Measurements from ENCODE around the gene PAX2. TPM values are rescaled to one million over a fixed set of nuclear protein-coding genes. Genes with fewer than 3 reads are reported as not detected.
"Not testable (repeated sequence)": the region's sequence is repeated elsewhere in the genome, so short reads cannot be mapped to it uniquely, and the experiment has no call there.

Gene PAX2
- total RNA-seq (2014; rRNA removed; shearing (Covaris generic); ENCODE audit: low replicate concordance): not detected in 2 replicates

DNA sequence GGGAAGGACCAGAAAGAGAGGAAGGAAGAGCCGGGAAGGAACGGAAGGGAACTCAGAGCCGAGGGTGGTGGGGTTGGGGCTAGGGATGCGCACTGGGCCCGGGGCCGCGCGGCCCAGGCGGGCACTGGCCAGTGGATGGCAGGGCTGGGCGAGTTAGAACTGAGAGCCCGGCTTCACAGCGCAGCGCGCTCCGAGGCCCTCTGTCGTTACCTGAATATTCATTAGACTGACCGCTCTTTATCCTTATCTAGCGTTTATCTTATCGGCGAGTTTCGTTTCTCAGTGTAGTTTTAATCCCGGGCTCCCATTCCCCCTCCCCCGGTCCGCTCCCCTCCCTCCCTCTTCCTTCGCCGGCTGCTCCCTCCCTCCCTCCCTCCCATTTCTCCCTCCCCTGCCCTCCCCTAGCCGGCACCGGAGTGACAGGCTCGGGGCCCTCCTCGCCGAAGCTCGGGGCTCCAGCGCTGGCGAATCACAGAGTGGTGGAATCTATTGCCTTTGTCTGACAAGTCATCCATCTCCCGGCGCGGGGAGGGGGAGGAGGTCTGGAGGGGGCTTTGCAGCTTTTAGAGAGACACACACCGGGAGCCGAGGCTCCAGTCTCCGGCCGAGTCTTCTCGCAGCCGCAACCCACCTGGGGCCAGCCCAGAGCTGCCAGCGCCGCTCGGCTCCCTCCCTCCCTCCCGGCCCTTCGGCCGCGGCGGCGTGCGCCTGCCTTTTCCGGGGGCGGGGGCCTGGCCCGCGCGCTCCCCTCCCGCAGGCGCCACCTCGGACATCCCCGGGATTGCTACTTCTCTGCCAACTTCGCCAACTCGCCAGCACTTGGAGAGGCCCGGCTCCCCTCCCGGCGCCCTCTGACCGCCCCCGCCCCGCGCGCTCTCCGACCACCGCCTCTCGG, at the start of gene PAX2:
Gene PAX2, plus strand, starts transcription at position 596 of the 895 bp plus-strand sequence. CDS start 679 bp downstream, outside the sequence.
- peak; percentile 78 for DNase-seq (ENCODE audit: low read depth)

DNA sequence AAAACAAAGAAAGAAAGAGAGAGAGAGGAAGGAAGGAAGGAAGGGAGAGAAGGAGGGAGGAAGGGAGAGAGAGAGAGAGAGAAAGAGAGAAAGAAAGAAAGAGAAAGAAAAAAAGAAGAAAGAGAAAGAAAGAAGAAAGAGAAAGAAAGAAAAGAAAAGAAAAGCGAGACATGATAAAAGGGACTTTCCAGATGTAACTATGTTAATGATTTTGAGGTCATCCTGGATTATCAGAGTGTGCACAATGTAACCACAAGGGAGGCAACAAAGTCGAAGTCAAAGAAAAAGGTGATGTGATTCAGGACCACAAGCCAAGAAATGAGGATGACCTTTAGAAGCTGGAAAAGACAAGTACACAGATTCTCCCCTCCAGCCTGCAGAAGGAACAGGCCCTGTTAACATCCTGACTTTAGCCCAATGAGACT, 48.9 kb upstream of the PAX2 start:
- peak; percentile 81 for DNase-seq (ENCODE audit: low read depth)
- in situ Hi-C loops (cut with HindIII; ENCODE audit: low pct_unique_long_range_greater_than_20kb, low sequenced_read_pairs): no loop called here

More for the DNA sequence above, at the start of gene PAX2:
- in situ Hi-C loops (cut with HindIII; ENCODE audit: low pct_unique_long_range_greater_than_20kb, low sequenced_read_pairs): no loop called here

DNA sequence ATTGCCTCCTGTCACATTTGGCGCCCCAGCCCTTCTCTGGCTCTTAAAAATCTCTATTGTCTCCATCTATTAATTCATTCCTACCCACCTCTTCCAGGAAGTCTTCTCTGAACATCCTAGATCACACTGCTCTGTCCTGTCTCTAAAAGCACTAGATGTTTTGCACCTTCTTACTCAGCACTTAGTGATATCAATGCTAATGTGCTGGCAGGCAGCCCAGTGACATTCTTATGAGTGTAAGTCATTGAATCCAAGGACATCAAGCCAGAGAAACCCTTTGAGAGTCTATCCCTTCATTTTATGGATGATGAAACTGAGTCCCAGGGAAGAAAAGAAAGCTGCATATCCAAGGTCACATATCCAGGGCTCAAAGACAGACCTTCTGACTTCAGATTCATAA, 48.3 kb upstream of the PAX2 start:
- in situ Hi-C loops (cut with HindIII; ENCODE audit: low pct_unique_long_range_greater_than_20kb, low sequenced_read_pairs): no loop called here
- peak; percentile 81 for DNase-seq (ENCODE audit: low read depth)

DNA sequence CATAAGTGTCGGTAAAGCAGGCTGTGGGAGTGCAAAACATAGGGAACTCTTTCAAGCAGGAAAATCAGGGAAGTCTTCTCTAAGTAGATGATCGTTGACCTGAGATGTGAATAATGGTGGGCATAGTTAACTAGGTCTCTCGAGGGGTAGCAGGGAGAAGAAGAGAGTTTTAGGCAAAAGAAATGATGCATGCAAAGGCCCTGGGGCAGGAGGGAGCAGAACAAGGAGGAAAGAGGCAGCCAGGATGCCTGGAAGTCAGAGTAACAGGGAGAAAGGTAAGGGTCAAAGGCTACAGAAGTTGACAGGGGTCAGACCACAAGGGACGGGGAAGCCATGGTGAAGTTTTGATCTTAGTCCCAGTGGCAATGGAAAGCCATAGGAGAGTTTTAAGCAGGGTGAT, 47.8 kb upstream of the PAX2 start:
- no peak for DNase-seq (ENCODE audit: low read depth)
- in situ Hi-C loops (cut with HindIII; ENCODE audit: low pct_unique_long_range_greater_than_20kb, low sequenced_read_pairs): no loop called here

DNA sequence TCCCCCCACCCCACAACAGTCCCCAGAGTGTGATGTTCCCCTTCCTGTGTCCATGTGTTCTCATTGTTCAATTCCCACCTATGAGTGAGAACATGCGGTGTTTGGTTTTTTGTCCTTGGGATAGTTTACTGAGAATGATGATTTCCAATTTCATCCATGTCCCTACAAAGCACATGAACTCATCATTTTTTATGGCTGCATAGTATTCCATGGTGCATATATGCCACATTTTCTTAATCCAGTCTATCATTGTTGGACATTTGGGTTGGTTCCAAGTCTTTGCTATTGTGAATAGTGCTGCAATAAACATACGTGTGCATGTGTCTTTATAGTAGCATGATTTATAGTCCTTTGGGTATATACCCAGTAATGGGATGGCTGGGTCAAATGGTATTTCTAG, 43.7 kb upstream of the PAX2 start:
- in situ Hi-C loops (cut with HindIII; ENCODE audit: low pct_unique_long_range_greater_than_20kb, low sequenced_read_pairs); DNase-seq (ENCODE audit: low read depth): not testable (repeated sequence)

DNA sequence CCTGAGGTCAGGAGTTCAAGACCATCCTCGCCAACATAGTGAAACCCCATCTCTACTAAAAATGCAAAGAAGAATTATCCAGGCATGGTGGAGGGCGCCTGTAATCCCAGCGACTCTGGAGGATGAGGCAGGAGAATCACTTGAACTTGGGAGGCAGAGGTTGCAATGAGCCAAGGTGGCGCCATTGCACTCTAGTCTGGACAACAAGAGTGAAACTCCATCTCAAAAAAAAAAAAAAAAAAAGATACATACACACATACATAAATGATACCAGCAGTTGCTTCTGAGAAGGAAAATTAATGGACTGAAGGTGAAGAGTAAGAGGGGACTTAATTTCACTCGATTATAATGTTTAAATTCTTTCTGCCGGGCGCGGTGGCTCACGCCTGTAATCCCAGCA, 40.2 kb upstream of the PAX2 start:
- in situ Hi-C loops (cut with HindIII; ENCODE audit: low pct_unique_long_range_greater_than_20kb, low sequenced_read_pairs): no loop called here
- DNase-seq (ENCODE audit: low read depth): no peak

DNA sequence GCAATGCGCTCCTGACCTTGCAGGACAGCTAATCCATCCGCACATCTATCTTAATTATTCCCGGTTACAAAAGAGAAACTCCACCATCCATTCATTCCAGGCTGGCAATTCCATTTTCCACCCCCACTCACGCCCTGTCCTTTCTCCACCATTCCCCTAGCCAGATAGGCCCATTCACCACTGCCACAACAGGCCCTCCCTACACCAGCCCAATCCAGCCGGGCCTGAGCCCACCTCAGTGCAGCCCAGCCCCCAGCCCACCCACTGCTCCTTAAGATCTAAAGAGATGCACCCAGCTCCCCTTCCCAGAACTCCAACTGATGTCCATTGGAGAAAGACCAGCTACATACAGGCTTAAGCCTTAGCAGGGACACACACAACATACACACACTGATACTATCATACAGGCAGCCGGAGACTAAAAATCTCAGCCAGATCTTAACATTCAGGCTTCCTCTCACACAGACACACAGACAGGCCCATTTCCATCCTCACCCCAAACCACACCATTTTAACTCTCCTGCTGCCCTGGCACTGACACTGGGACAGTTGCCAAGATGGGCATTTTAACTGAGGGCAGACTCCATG, 38.0 kb upstream of the PAX2 start:
- in situ Hi-C loops (cut with HindIII; ENCODE audit: low pct_unique_long_range_greater_than_20kb, low sequenced_read_pairs): no loop called here
- DNase-seq (ENCODE audit: low read depth): no peak

DNA sequence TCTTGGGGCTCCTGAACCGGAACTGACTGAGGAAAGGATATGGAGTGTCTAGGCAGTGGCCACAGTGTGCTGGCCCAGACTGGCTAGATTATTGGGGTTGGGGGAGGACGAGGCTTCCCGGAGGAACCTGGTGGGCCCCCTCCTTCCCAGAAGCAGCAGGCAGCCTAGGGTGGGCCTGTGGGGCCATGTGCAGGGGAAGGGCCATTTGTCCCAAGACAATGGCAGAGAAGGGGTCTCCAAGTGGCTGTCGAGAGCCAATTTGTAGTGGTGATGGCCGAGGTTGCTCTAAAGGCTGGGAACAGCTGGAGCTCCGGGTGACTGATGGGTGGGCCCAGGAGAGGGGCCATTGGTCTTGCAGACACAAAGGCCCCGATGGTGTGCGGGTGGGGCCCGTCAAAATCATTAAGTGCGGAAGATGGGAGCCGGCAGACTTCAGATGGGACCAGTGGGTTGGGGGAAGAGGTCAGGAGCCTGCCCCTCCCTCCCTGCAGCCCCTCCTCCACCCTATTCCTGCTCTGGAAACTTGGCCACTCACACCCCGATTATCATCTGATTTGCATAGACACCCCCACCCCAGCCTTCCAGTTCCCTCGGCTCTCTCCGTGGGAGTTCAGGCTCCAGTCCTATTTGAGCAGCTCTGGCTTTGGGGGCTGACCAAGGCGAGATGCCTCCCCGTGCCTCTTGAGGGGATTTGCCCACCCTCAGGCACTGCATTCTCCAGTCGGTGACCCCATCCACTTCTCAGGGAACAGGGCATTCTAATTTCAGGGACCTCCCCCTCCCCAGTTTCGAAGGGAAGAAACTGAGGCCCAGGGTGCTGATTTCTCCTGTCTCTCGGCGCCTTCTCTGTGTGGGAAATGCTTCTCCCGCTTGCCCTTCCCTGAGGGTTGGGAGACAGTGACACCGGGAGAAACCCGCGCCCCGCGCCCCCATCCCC, 36.0 kb upstream of the PAX2 start:
- in situ Hi-C loops (cut with HindIII; ENCODE audit: low pct_unique_long_range_greater_than_20kb, low sequenced_read_pairs): no loop called here
- DNase-seq (ENCODE audit: low read depth): no peak

DNA sequence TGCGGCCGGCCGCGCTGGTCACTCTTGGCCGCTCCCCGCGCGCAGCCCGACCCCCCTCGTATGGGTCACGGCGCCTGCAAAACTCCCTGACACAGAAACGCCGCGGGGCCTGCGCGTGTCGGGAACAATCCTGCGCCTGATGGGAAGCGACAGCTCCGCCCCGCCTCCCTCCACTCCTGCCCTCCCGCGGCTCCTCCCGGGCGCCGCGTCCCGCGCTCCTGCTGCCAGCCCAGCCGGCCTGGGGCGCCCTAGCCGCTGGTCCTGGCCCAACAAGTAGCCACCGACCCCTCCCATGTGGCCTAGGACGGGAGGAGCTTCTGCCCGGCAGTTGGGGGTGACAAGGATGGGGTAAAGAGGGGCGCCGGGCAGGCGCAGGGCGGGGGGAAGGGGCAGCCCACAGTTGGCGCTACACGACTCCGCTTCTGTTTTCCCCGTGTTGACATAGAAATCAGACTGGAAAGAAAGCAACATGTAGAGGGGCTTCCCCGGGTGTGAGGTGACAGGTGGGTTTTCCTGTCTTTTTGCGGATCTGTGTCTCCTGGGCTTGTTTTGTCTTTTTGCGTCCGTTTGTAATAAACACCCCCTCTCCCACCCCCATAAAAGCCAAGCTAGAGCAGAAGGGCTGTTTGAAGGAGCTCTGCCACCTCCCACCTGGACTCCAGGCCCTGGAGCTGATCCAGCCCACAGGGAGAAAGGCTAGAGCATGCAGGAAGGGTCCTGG, 35.1 kb upstream of the PAX2 start:
- in situ Hi-C loops (cut with HindIII; ENCODE audit: low pct_unique_long_range_greater_than_20kb, low sequenced_read_pairs): no loop called here
- peak; percentile 75 for DNase-seq (ENCODE audit: low read depth)

DNA sequence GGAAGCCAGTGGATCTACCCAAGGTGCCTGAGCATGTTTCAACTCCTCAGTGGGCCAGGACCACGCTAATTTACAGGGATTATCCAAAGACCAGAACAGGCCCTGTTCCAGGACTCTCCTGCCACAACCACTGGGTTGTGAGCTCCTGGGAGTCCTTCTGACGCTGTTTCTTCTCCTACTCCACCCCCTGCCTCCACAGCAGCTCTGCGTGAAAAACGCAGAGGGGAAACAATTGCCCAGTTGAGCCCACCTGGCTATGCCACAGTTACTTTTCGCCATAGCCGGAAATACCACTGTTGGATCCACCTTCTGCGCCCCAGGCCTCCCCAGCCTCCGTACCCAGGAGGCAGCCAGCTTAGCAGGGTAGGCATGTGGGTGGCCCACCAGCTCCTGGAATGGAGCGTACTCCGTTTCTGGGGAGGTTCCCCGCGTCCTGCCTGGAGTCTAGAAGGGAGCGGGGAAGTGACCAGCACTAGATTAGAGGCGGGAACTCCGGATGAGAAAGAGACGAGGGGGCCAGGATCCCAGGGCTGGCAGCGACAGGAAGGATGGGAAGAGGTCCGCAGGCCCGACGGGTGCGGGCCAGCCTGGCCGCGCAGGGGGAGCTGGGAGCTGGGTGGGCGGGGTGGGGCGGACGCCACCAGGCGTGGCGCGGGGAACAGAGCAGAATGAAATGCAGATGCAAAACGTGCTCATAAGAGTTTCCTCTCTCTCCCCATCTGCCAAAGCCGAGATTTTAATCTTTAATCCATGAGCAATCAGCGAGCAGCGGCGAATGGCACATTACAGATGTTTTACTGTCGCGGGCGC, 32.1 kb upstream of the PAX2 start:
- in situ Hi-C loops (cut with HindIII; ENCODE audit: low pct_unique_long_range_greater_than_20kb, low sequenced_read_pairs): no loop called here
- peak; percentile 51 for DNase-seq (ENCODE audit: low read depth)

DNA sequence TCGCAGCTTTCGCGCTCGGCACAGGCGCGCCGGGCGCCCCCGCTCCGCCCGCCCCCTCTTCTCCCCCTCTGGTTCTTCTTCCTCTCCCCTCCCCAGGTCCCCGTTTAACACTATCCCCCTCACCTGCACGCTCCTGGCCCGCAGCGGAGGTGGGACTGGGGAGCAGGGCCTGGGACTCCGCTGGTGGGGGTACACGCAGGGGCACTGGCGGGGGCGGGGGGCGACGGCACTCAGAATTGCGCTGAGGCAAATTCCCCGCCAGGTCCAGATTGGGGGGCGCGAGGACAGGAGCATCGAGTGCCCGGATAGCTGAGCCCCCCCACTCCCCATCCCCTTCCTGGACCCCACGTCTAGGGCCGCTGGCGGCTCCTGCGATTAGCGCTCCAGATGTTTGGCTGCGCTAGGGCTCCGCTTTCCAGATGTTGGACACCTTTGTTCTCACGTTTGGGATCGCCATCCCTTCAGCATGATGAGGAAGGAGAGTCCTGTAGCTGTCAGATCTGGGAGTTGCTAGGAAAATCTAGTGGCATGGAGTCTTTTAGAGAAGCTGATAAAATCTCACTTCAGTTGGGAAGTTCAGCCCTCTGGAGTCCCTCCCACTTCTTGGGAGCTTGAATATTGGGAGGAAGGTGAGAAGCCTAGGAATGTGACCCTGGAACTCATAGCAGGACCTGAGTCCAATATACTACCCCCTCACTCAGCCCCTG, 31.4 kb upstream of the PAX2 start:
- in situ Hi-C loops (cut with HindIII; ENCODE audit: low pct_unique_long_range_greater_than_20kb, low sequenced_read_pairs): no loop called here
- DNase-seq (ENCODE audit: low read depth): no peak

DNA sequence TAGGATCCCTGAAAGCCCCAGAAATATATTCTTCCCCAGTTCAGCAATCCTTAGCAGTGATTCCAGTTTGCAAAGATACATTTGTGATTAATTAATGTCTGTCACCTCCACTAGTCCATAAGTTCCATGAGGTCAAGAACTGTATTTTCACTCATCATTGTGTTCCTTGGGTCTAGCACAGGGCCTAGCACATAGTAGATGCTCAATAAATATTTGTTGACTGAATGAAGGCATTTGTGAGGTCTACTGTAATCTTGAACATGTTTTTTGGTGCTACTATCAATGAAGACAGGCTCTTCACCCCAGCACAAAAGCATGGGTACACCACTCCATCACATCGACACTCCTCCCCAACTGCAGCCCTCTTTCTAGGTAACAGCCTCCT, 30.8 kb upstream of the PAX2 start:
- in situ Hi-C loops (cut with HindIII; ENCODE audit: low pct_unique_long_range_greater_than_20kb, low sequenced_read_pairs): no loop called here
- no peak for DNase-seq (ENCODE audit: low read depth)

DNA sequence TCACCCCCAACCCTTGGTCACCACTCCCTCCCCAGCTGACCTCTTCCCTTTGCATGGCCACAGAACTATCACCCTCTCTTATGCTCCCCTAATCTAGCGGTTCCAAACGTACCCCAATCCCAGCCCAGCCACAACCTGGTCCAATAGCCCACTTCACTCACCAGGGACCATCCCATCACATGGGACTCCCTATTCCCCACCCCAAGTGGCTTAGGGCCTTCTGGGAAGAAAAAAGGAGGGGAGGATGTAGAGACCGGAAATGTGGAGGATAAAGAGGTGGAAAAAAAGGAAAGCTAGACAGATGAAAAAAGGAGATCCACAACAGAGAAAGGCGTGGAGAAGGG, 30.3 kb upstream of the PAX2 start:
- in situ Hi-C loops (cut with HindIII; ENCODE audit: low pct_unique_long_range_greater_than_20kb, low sequenced_read_pairs): no loop called here

DNA sequence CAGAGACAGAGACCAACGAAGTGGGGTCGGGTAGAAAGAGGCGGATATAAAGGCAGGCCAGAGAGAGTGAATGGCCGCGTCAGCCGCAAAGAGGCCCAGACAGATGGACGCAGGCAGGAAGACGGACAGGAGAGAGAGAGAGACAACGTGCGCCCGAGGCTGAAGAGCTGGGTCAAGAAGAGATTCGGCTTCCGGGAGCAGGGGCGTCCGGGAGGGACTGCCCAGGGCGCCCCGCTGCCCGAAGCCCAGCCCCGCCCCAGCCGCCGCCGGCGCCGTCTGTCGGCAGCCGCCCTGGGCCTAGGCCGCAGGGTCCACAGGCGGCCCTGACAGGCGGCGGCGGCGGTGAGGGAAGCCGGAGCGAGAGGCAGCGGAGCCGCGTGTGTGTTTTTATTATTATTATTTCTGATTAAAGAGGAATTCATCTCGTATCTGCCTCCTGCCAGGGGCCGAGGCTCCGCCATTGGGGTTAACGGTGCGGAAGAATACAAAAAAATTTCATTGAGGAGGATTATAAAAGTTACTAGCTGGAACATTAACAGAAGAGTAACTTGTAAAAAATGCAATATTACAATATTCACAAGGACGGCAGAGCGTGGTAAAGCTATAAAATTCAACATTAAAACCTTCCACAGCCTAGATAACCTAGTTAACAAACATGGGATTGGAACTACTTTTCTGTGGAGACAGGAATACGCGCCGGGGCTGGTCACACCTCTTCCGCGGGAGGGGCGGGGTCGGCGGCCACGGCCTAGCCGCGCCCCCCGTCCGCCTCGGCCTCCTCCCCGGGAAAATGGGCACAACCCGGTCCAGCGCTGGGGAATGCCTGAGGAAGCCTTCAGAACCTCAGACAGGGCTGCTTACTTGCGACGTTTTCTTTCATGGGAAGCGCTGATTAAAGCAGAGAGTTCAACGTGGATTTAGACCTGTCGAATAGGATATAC, 29.7 kb upstream of the PAX2 start:
- DNase-seq (ENCODE audit: low read depth): no peak
- in situ Hi-C loops (cut with HindIII; ENCODE audit: low pct_unique_long_range_greater_than_20kb, low sequenced_read_pairs): no loop called here

More for the DNA sequence above, 30.3 kb upstream of the PAX2 start:
- no peak for DNase-seq (ENCODE audit: low read depth)

DNA sequence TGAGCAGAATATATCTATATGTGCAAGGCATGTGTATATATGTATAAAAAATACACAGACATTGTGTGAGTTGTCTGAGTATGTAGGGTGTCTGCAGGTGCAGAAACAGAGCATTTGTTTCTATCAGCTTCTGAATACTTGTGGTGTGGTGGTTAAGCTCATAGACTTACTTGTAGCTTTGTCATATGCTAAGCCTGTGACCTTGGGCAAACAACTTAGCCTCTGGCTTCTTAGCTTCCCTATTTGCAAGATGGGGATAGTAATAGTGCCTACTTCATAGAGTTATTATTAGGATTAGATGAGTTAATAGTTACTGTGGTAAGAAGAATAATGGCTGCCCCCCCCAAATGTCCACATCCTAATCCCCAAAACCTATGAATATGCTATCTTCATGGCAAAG, 28.2 kb upstream of the PAX2 start:
- DNase-seq (ENCODE audit: low read depth): no peak
- in situ Hi-C loops (cut with HindIII; ENCODE audit: low pct_unique_long_range_greater_than_20kb, low sequenced_read_pairs): no loop called here

DNA sequence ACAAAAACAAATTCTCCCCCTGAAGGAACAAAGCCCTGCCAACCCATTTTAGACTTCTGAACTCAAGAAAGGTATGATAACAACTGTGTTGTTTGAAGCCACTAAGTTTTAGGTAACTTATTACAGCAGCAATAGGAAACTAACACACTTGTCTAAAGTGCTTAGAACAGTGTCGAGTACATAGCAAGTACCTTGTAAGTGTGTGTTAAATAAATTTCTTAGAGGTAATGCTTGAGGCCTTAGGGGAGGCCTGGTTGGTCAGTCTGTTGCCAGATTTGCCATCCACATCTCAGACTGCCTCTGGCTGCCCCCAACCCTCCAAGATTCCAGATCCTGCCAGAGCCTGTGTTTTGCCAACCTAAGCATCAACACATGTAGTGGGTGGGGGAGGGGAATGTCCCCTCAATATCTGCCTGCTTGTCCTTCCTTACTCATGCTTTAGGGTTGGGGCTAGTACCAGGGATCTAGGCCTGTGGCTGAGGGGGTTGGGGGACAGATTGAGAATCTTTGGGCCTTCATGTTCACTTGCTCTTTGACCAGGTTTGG, 27.1 kb upstream of the PAX2 start:
- in situ Hi-C loops (cut with HindIII; ENCODE audit: low pct_unique_long_range_greater_than_20kb, low sequenced_read_pairs): no loop called here
- DNase-seq (ENCODE audit: low read depth): no peak
